ENCODE results near the gene BST1. TPM values are rescaled to one million over a fixed set of nuclear protein-coding genes. Genes with fewer than 3 reads are reported as not detected.

Gene BST1
- total RNA-seq, 1 experiment from 2014 or later, result 0.31 TPM

GRCh38 chr4:15765910-15766697, 63.2 kb downstream of the BST1 start:
- no peaks in the 10 kb centered on the region for H3K36me3 ChIP-seq (ENCODE audit: low read depth)
- POLR2A ChIA-PET (ENCODE audit: unreplicated experiment), result no interaction called here
- H3K4me3 ChIP-seq, result no peak overlapping the region
- no peak overlapping the region for H3K27ac ChIP-seq
- DNase-seq, result no peak
- no peaks in the 10 kb centered on the region for H3F3A ChIP-seq (ENCODE audit: insufficient read depth, low read depth)
- no peaks in the 10 kb centered on the region for H3K79me2 ChIP-seq (ENCODE audit: low read depth)
- no TSS peak for BruUV-seq (replicated peaks)
- H3K27me3 ChIP-seq (ENCODE audit: insufficient read depth, low read depth), result no peaks in the 10 kb centered on the region
- no peaks in the 10 kb centered on the region for H3K9me2 ChIP-seq (ENCODE audit: insufficient read depth)
- no peaks in the 10 kb centered on the region for H3K4me1 ChIP-seq (replicated peaks; ENCODE audit: insufficient read depth)
- no peak overlapping the region for H3K4me2 ChIP-seq
- intact Hi-C loops (cut with micrococcal nuclease; ENCODE audit: unreplicated experiment), result no loop called here
- no peaks in the 10 kb centered on the region for H3K9me3 ChIP-seq (ENCODE audit: insufficient read depth, low read depth)
- CTCF ChIA-PET, result no interaction called here
- TF ChIP-seq CTCF (conservative IDR thresholded peaks at IDR 0.05) (no peak), EZH2 (IDR thresholded peaks at IDR 0.05; ENCODE audit: low read depth) (no peak)
- 0 out of 2 replicates have a peak overlapping the region, but pooled peaks have one; percentile 16 for H2AFZ ChIP-seq
- no peaks in the 10 kb centered on the region for H4K20me1 ChIP-seq (ENCODE audit: insufficient read depth)

- H3K9me2 ChIP-seq (ENCODE audit: insufficient read depth), result no peaks in the 10 kb centered on the region
- H3K4me1 ChIP-seq (replicated peaks; ENCODE audit: insufficient read depth), result no peaks in the 10 kb centered on the region
- no peak overlapping the region for H3K4me2 ChIP-seq
- H2AFZ ChIP-seq, result no peak overlapping the region
- BruUV-seq (replicated peaks), result no TSS peak
- intact Hi-C loops (cut with micrococcal nuclease; ENCODE audit: unreplicated experiment), result no loop called here
- H3K9me3 ChIP-seq (ENCODE audit: insufficient read depth, low read depth), result no peaks in the 10 kb centered on the region
- ChIA-PET POLR2A (ENCODE audit: unreplicated experiment) (interaction anchor here (0.6 kb wide), 1 partner anchor 754 kb away, joined by 21 read pairs; no protein-coding TSS in a partner anchor), CTCF (no interaction called here)
- H3K27ac ChIP-seq, result no peak overlapping the region
- H3F3A ChIP-seq (ENCODE audit: insufficient read depth, low read depth), result no peaks in the 10 kb centered on the region
- H3K4me3 ChIP-seq, result no peak overlapping the region
- no peaks in the 10 kb centered on the region for H3K36me3 ChIP-seq (ENCODE audit: low read depth)
- TF ChIP-seq CTCF (conservative IDR thresholded peaks at IDR 0.05) (no peak), EZH2 (IDR thresholded peaks at IDR 0.05; ENCODE audit: low read depth) (no peak)
- DNase-seq, result no peak
- H4K20me1 ChIP-seq (ENCODE audit: insufficient read depth), result no peaks in the 10 kb centered on the region
- no peaks in the 10 kb centered on the region for H3K27me3 ChIP-seq (ENCODE audit: insufficient read depth, low read depth)
- H3K79me2 ChIP-seq (ENCODE audit: low read depth), result no peaks in the 10 kb centered on the region
Measured at GRCh38 chr4:15766821-15767220, 64.0 kb downstream of the BST1 start.

GRCh38 chr4:15769202-15769601, 66.3 kb downstream of the BST1 start:
- Histone ChIP-seq H3K4me2 (no peak overlapping the region), H3K79me2 (ENCODE audit: low read depth) (no peaks in the 10 kb centered on the region), H3K4me1 (replicated peaks; ENCODE audit: insufficient read depth) (peaks cover 9% of the 10 kb centered on the region; the same call in 1 of the 2 replicates), H4K20me1 (ENCODE audit: insufficient read depth) (no peaks in the 10 kb centered on the region), H3K4me3 (no peak overlapping the region), H3K27me3 (ENCODE audit: insufficient read depth, low read depth) (no peaks in the 10 kb centered on the region), H2AFZ (no peak overlapping the region), H3K9me2 (ENCODE audit: insufficient read depth) (no peaks in the 10 kb centered on the region), H3K36me3 (ENCODE audit: low read depth) (no peaks in the 10 kb centered on the region), H3K9me3 (ENCODE audit: insufficient read depth, low read depth) (no peaks in the 10 kb centered on the region), H3F3A (ENCODE audit: insufficient read depth, low read depth) (no peaks in the 10 kb centered on the region; the same call in 1 of the 2 replicates), H3K27ac (no peak overlapping the region)
- intact Hi-C loops (cut with micrococcal nuclease; ENCODE audit: unreplicated experiment), result no loop called here
- DNase-seq, result no peak
- no peak for TF ChIP-seq CTCF (conservative IDR thresholded peaks at IDR 0.05)
- no peak for TF ChIP-seq EZH2 (IDR thresholded peaks at IDR 0.05; ENCODE audit: low read depth)
- ChIA-PET POLR2A (ENCODE audit: unreplicated experiment) (no interaction called here), CTCF (no interaction called here)
- BruUV-seq (replicated peaks), result no TSS peak
